HG03039 (cell line): ENCODE measurements around the gene ATCAY.

Experiments used
- ATAC-seq: cut with Tn5 transposase; IDR thresholded peaks from one replicate; pipeline ENCODE4 v1.9.1; 2021; ENCODE audit warnings: mild to moderate bottlenecking, moderate library complexity; ENCODE audit not compliant: unreplicated experiment

Gene ATCAY, protein sequence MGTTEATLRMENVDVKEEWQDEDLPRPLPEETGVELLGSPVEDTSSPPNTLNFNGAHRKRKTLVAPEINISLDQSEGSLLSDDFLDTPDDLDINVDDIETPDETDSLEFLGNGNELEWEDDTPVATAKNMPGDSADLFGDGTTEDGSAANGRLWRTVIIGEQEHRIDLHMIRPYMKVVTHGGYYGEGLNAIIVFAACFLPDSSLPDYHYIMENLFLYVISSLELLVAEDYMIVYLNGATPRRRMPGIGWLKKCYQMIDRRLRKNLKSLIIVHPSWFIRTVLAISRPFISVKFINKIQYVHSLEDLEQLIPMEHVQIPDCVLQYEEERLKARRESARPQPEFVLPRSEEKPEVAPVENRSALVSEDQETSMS

DNA sequence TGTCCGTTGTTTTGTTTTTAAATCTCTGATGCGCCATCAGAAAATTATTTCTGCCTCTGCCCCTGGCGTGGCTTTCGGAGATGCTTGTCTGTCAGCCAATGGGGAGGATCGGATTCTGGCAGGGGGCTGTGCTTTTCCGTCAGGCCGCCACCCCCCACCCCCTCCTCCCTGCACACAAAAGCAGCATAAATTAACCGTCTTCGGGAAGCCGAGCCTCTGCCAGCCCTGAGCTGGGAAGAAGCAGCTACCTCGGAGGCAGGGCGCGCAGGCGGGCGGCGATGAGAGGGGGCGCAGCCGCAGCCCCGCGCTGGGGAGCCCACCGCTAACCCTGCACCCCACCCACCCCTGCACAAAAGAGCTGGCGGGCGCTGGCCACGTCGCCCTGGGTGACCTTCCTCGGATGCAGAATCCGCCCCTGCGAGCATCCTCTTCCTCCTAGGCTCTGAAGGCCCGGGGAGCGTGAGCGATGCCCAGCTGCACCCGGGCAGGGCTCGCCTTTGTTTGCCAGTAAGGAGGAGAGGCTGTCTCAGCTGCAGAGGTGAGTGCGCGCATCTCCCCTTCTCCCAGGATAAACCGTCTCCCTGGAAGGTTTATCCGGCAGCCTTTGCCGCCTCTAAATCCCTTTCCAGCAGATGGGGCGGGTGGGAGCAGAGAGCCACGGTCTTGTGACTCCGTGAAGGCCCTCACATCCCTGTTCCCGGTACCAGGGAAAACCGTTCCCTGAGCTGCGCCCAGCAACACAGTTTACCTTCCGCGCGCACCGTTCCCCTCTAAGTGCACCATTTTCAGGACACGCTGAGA is at the start of gene ATCAY:
Gene ATCAY (plus strand): TSS at position 215 of the 801 bp plus-strand sequence. CDS start 5,083 bp downstream, outside the sequence.
- ATAC-seq, result no peak

DNA sequence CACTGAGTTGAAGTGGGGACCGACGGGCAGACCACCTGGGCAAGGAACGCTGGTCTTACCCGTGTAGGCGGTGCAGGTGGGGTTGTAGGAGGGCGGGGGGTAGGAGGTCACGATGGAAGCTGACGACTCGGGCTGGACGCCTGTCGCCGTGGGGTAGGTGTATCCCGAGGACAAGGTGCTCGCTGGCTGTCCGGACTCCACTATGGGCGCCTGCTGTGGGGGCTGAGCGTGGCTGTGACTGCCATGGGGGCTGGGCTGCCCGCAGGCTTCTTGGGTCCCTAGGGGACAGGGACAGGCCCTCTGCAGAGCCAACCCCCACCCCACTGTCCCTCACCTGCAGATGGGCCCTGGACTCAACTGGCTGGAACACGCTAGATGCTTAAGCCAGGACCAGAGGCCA is 48.9 kb upstream of the ATCAY start:
- no peak for ATAC-seq

DNA sequence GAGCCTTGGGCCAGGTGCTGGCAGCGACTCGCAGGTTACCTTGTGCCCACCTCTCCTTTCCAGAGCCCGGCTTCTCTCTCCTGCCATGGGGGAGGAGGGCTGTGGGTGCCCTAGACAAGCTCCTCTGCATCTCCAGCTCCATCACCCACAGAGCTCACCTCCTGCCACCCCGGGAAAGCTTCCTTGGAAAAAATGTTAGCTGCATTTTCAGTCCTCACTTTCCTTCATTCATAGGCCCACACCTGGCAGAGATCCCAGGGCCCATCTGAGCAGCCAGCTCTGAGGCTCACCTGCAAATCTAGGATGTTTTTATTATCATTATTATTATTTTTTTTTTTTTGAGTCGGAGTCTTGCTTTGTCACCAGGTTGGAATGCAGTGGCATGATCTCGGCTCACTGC is 48.5 kb upstream of the ATCAY start:
- no peak for ATAC-seq

DNA sequence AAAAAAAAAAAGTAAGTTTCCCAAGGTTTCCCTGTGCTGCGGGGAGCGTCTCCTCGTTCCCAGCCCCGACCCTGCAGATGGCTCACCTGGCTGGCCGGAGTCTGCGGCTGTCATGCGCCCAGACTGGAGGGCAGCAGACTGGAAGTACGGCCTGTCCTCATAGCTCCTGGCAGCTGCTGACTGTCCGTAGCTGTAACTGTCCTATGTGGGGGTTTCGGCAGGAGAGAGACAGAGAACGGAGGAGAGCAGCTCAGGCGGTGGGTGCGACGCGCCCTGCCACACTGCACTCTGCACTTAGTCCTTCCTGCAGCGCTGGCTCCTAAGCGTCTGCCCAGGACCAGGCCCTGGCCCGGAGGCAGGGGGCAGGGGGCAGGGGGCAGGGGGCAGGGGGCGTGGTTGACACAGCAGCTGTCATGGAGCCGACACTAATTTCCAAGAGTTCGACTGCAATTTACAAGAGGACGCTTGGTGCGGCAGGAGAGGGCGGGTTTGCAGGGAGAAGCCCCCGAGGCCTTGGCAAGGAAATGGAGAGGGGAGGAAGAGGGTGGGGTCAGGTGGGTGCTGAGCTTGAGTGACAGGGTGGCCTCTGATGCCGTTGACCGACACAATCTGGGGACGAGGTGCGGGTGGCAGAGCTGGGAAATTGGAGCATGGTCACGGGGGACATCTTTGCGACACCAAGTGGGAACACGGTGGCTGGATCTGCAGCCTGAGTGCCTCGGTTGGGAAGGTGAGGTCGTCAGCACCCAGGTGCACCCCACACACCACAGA is 46.7 kb upstream of the ATCAY start:
- ATAC-seq, result no peak

DNA sequence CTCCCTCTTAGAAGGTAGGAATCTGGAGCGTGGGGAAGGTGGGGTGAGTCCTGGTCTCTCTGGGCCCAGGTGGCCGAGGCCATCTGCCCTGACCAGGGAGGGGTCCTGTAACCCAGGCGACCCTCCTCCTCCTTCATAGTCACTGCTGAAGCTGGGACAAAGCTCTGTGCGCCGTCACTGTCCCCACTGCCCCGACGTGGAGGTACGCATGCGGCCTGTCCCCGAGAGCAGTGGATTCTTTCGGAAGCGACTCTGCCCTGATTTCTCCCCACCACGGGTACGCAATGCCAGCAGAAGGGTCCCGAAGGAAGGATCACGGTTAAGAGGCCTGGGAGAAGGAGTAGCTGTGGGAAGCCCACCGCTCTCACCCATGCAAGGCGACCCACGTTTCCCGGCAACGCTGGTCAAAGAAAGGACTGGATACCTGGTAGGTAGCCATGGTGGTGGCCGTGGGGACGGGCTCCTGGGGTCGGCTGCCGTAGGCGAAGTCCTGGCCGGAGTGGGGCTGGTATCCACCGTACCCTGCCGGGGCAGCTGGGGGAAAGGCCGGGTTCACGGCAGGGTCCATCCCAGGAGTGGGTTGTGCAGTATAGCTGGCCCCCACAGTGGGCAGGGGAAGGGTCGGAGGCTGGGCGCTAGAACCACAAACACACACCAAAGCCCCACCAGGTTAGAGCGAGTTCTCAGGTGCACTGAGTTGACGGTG is 46.0 kb upstream of the ATCAY start:
- no peak for ATAC-seq

DNA sequence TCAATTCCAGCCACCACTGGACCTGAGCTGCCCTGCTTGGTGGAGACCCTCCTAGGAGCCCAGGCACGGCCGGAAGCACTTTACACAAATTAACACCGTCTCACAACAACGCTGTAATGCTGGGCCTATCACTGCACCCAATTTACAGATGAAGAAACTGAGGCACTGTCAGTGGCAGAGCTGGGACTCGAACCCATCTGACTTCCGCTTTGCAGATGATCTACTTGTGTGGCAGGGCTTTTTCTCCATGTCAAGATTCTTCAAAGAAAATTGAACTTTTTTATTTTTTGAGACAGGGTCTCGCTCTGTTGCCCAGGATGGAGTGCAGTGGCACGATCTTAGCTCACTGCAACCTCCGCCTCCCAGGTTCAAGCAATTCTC is 45.4 kb upstream of the ATCAY start:
- ATAC-seq, result no peak

DNA sequence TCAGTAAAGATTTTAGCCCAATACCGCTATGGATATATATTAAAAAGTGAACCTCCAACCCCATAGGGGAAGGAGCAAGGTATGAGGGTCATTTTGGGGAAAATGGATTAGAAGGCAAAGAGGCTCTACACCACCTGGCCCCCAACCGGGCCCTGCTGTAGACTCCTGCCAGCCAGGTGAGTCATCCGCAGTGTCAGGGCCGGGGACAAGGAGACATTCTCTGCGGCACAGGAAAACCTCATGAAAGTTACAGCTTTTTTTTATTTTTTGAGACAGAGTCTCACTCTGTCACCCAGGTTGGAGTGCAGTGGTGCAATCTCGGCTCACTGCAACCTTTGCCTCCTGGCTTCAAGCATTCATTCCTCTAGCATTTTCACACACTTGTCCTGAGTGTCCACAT is 43.6 kb upstream of the ATCAY start:
- ATAC-seq, result no peak

DNA sequence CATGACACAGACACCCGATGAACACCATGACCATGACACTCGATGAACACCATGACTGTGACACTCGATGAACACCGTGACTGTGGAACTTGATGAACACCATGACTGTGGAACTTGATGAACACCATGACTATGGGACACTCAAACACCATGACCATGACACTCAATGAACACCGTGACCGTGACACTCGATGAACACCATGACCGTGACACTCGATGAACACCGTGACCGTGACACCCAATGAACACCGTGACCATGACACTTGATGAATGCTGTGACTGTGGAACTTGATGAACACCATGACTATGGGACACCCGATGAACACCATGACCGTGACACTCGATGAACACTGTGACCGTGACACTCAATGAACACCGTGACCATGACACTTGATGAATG is 43.2 kb upstream of the ATCAY start:
- ATAC-seq, result no peak

DNA sequence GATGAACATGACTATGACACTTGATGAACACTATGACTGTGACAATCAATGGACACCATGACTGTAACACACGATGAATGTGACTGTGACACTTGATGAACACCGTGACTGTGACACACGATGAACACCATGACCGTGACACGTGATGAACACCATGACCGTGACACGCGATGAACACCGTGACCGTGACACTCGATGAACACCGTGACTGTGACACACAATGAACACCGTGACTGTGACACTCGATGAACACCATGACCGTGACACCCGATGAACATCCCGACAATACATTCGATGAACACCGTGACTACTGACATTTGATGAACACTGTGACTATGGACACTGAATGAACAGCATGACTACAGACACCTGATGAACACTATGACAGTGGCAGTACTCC is 42.6 kb upstream of the ATCAY start:
- no peak for ATAC-seq

DNA sequence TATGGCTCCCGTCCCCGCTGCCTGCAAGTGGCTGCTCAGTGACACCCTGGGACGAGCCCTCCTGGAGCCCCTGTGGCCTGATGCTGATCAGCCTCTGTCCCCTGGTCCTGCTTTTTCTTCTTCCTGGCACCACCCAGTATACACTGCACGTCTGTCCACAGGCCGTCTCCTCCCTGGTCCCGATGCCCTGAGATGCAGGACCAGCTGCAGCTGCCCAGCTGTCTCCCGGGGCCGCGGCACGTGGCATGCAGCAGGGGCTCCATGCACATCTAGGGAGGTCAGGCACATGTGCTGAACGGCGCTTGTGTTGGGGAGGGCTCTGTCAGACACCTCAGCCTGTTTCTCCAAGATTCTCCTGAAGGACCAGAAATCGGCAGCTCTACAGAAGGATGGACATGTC is 41.8 kb upstream of the ATCAY start:
- ATAC-seq, result no peak

DNA sequence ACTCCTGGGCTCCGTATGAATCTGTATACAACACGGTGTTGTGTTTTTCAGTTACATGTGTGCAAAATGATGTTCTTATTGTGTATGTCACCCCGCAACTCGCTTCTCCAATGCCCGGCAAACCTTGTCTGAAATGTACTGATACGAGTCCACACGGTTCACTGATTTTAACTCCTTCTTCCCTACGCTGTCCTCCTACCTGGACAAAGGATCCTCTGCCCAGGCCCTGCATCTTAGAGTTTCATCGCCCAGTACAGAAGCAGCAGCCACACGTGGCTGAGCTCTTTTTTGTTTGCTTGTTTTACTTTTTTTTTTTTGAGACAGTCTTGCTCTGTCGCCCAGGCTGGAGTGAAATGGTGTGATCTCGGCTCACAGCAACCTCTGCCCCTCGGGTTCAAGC is 40.5 kb upstream of the ATCAY start:
- no peak for ATAC-seq

DNA sequence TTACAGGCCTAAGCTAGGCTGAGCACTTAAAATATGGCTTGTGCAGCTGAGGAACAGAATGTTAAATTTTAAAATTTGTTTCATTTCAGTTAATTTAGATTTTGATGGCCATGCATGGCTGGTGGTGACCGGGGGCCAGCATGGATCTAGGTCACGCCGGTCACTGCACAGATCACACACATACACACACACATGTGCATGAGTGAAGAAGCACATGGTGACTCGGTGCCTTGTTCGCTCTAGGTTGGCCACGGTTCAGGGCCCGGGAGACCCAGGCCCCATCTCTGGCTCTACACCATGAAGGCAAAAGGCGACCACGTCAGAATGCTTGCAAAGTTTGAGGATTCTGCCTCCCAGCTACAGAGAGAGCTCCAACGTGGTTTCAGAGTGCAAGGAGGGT is 39.7 kb upstream of the ATCAY start:
- no peak for ATAC-seq

DNA sequence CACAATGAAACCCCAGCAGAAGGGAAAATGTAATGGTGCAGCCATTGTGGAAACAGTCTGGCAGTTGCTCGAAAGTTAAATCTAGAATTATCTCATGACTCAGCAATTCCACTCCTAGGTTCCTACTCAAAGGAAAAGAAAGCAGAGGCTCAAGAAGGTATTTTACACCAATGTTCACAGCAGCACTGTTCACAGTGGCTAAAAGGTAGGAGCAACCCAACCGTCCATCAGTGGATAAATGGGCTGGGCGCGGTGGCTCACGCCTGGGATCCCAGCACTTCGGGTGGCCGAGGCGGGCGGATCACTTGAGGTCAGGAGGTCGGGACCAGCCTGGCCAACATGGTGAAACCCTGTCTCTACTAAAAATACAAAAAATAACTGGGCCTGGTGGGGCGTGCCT is 37.5 kb upstream of the ATCAY start:
- ATAC-seq, result no peak

DNA sequence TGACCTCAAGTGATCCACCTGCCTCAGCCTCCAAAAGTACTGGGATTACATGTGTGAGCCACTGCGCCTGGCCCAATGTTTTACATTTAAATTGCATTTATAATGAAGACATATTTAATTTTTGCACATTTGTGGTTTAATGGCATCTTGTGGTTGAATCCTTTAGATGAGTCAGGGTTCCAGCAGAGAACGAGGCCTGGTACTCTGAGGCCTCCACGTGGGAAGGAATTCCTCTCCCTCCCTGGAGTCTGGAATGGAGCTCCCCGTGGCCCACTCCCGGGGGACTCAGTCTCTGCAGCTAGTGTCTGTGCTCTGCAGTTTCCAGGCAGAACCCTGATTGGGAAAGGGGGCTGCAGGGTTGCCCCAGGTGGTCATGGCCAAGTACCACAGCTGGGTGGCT is 35.9 kb upstream of the ATCAY start:
- ATAC-seq, result no peak

DNA sequence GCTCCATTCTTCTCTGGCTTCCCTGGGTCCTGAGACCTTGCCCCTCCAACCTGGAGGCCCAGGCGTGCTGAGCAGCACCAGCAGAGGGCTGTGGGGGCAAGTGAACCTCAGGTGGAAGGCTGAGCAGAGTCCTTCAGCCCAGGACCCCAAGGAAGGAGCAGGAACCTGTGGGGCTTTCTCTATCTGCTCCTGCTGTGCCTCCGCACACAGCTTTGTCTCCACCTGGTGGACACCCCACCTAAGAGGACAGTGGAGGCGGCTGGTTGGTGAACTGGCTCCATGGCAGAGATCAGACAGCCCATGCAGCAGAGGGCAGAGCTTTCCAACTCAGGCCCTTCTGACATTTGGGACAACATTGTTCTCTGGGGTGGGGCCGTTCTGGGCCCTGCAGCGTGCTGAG is 31.4 kb upstream of the ATCAY start:
- ATAC-seq, result no peak

DNA sequence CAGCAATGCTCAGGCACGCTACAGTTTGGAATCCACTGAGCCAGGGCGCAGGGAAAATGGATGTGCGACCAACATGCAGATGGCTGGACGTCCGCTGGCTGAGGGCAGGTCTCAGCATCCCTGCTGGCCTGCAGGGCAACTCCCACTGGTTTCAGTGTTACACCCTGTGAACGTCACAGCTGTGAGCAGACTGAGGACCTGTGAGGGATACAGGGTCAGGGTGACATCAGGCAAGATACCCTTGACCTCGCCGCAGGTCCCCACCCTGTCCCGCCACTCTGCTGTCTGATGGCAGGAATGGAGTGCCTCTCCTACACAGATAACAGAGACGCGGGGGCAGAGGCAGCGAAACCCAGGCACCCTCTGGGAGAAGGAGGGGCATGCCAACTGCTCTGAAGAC is 30.7 kb upstream of the ATCAY start:
- no peak for ATAC-seq

DNA sequence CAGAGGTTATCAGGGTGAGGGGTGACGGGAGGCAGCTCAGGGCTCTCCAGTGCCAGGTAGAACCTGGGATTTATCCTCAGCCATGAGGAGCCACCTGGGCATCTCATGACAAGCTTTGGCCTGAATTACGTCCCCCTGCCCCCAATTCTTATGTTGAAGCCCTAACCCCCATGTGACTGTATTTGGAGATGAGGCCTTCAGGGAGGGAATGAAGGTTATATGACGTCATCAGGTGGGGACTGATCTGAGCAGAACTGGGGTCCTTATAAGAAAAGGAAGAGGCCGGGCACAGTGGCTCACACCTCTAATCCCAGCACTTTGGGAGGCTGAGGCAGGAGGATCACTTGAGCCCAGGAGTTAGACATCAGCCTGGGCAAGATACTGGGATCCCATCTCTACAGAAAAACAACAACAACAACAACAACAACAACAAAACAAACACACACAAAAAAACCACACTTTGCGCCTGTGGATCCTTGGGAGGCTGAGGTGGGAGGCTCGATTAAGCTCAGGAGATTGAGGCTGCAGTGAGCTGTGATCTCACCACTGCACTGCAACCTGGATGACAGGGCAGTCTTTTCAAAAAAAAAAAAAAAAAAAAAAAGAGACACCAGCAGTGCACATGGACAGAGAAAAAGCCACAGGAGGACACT is 30.0 kb upstream of the ATCAY start:
- ATAC-seq, result no peak

DNA sequence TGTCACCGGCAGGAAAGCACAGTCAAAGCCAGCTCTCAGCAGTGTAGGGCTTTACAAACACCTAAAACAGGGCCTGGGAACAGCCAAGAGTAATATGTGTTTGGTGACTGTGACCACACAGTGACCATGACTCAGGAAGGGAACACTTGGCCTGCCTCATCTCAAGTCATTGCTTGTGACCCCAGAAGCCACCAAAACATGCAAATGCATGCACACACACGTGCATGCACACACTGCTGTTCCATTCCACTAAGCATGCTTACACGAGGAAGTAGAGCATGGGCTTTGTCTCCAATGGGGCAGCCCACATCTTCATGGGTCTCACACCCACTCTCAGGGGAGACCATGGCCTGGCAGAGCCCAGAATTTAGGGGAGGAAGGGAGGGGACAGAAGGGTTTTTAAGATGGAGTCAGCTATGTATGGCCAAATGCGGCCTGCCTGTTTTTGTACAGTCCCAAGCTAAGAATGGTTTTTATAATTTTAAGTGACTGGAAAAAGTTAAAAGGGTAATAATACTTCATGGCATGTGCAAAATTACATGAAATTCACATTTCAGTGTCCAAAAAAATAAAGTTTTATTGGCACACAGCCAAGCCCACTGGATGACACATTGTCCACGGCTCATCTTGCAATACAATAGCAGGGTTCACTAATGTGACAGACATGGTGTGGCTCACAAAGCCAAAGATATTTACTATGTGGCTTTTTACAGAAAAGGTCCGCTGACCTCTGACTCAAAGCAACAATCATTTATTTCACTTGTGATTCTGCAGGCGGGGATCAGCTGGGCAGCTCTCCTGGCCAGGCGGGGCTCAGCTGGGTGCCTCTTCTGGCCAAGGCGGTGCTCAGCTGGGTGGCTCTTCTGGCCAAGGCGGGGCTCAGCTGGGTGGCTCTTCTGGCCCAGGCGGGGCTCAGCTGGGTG is 29.0 kb upstream of the ATCAY start:
- ATAC-seq, result no peak

DNA sequence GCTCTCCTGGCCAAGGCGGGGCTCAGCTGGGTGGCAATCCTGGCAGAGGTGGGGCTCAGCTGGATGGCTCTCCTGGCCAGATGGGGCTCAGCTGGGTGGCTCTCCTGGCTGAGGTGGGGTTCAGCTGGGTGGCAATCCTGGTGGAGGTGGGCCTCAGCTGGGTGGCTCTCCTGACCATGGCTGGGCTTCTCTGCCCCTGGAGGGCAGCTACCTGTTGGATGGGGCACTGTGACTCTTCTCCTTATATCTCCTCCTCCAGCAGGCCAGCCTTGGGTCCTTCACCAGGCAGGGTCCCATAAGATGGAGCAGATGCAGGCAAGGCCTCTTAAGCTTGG is 28.3 kb upstream of the ATCAY start:
- no peak for ATAC-seq
